CD4-positive, alpha-beta T cell treated with Interleukin-2 at 100 ng/mL for 4 hours (primary cell): ENCODE results near the gene SYT9.

ENCODE experiments used
- DNase-seq: peaks from one replicate; pipeline ENCODE4 v3.0.0-alpha.2; 2020; ENCODE audit warnings: low spot score

The SYT9 gene

GRCh38 chr11:7251836-7252682 lies at the start of gene SYT9:
TSS of gene SYT9 (plus strand) at chr11:7251904. CDS start at chr11:7252187, 283 bp downstream.
- no peak for DNase-seq

GRCh38 chr11:7202412-7202811 lies 49.3 kb upstream of the SYT9 start:
- DNase-seq = no peak

- no peak for DNase-seq
Observed at GRCh38 chr11:7204778-7205177, 46.9 kb upstream of the SYT9 start.

- DNase-seq = no peak
Observed at GRCh38 chr11:7208391-7208790, 43.3 kb upstream of the SYT9 start.

GRCh38 chr11:7219491-7219890 lies 32.2 kb upstream of the SYT9 start:
- no peak for DNase-seq

GRCh38 chr11:7220636-7221035 lies 31.1 kb upstream of the SYT9 start:
- DNase-seq = no peak

GRCh38 chr11:7222619-7223018 lies 29.1 kb upstream of the SYT9 start:
- no peak for DNase-seq

GRCh38 chr11:7239877-7240276 lies 11.8 kb upstream of the SYT9 start:
- DNase-seq = no peak

GRCh38 chr11:7245341-7245740 lies 6.4 kb upstream of the SYT9 start:
- DNase-seq = no peak

GRCh38 chr11:7246179-7246578 lies 5.5 kb upstream of the SYT9 start:
- no peak for DNase-seq

- no peak for DNase-seq
Observed at GRCh38 chr11:7250166-7250565, 1.5 kb upstream of the SYT9 start.

GRCh38 chr11:7251487-7251835 lies 243 bp upstream of the SYT9 start:
- DNase-seq = no peak

- DNase-seq = no peak
Observed at GRCh38 chr11:7252683-7253213, 1.0 kb downstream of the SYT9 start.

GRCh38 chr11:7253800-7254199 lies 2.1 kb downstream of the SYT9 start:
- no peak for DNase-seq

GRCh38 chr11:7254731-7255291 lies 3.1 kb downstream of the SYT9 start:
- DNase-seq = no peak

GRCh38 chr11:7256943-7257342 lies 5.2 kb downstream of the SYT9 start:
- no peak for DNase-seq

- DNase-seq = no peak
Observed at GRCh38 chr11:7257724-7258123, 6.0 kb downstream of the SYT9 start.

GRCh38 chr11:7261578-7261977 lies 9.9 kb downstream of the SYT9 start:
- no peak for DNase-seq

GRCh38 chr11:7262672-7263071 lies 11.0 kb downstream of the SYT9 start:
- no peak for DNase-seq

- no peak for DNase-seq
Observed at GRCh38 chr11:7263842-7264241, 12.1 kb downstream of the SYT9 start.

- DNase-seq = no peak
Observed at GRCh38 chr11:7268758-7269157, 17.1 kb downstream of the SYT9 start.

GRCh38 chr11:7270233-7270865 lies 18.6 kb downstream of the SYT9 start:
- DNase-seq = no peak

GRCh38 chr11:7272373-7272772 lies 20.7 kb downstream of the SYT9 start:
- DNase-seq = no peak
